K562 (cell line): ENCODE measurements around the gene RGS19. TPM values are rescaled to one million over a fixed set of nuclear protein-coding genes. Genes with fewer than 3 reads are reported as not detected.

ENCODE experiments used
- DNMT1 ChIP-seq: fragments of 450-650 bp; IDR thresholded peaks from 2 replicates; pipeline ENCODE4 v1.6.1; 2016; ENCODE audit warnings: antibody characterized with exemption, mild to moderate bottlenecking
- ETV1 ChIP-seq: fragments of 450-650 bp; conservative IDR thresholded peaks from 2 replicates; pipeline ENCODE4 v1.6.1; 2016; ENCODE audit warnings: missing genetic modification characterization, control low read depth, low read depth, missing compliant biosample characterization
- ETV5 ChIP-seq: sonication (generic); formaldehyde crosslinking; IDR thresholded peaks from 2 replicates; pipeline ENCODE4 v1.4.0; 2020; ENCODE audit warnings: low read depth, mild to moderate bottlenecking, missing genetic modification reagents
- KDM5B ChIP-seq: fragments of 200-600 bp; sonication (generic); IDR thresholded peaks from 2 replicates; pipeline ENCODE4 v1.6.1; 2012; ENCODE audit warnings: low read depth, mild to moderate bottlenecking, moderate library complexity, low read length, control low read depth, inconsistent platforms; ENCODE audit not compliant: insufficient replicate concordance
- MAZ ChIP-seq, 2 experiments: fragments of 450-650 bp in 1 of 2; sonication (generic) in 1 of 2; formaldehyde crosslinking; IDR thresholded peaks in 1 of 2; conservative IDR thresholded peaks in 1 of 2; 2 replicates each; pipeline versions ENCODE4 v1.4.0 to v1.5.0; 2020; ENCODE audit warnings: mild to moderate bottlenecking in 1 of 2, missing genetic modification reagents in 1 of 2
- RB1 ChIP-seq: fragments of 450-650 bp; IDR thresholded peaks from 2 replicates; pipeline ENCODE4 v1.6.1; 2017; ENCODE audit warnings: low read depth, mild to moderate bottlenecking
- SMARCE1 ChIP-seq: fragments of 450-650 bp; IDR thresholded peaks from 2 replicates; pipeline ENCODE4 v1.7.1; 2016; ENCODE audit warnings: mild to moderate bottlenecking
- XRCC3 ChIP-seq: fragments of 450-650 bp; IDR thresholded peaks from 2 replicates; pipeline ENCODE4 v1.6.1; 2017; ENCODE audit warnings: mild to moderate bottlenecking, moderate library complexity
- ZNF23 ChIP-seq: fragments of 250-450 bp; sonication (Bioruptor Pico); IDR thresholded peaks from 2 replicates; pipeline ENCODE4 v1.4.0; 2020; ENCODE audit warnings: mild to moderate bottlenecking
- ZNF282 ChIP-seq: sonication (generic); formaldehyde crosslinking; IDR thresholded peaks from 2 replicates; pipeline ENCODE4 v1.8.1; 2023; ENCODE audit warnings: missing genetic modification reagents
- polyA plus RNA-seq, 8 experiments: library from polyadenylated mRNA; depleted of rRNA in 4 of 8; stranded (reverse) in 5 of 8; unstranded in 3 of 8; fragments of >200 nt; fragmentation: Nextera tagmentation in 2 of 8; fragmentation: Illumina TruSeq in 1 of 8; extraction: Ambion mirVana in 2 of 8; extraction: Trizol in 1 of 8; gene quantifications; 2 replicates each; pipeline versions ENCODE4 v1.2.1 to v1.2.3, GENCODE V29; 2011 to 2014; ENCODE audit warnings: inconsistent platforms in 1 of 8, missing spikeins in 1 of 8
- total RNA-seq, 7 experiments: library from RNA; depleted of rRNA in 6 of 7; stranded (reverse); fragments of >200 nt in 6 of 7; fragmentation: Illumina TruSeq in 2 of 7; extraction: Trizol in 2 of 7; gene quantifications; 2 replicates each; pipeline versions ENCODE4 v1.2.1 to v1.2.3, GENCODE V29; 2011 to 2021; ENCODE audit warnings: low replicate concordance in 1 of 7
- TF ChIP-seq, protein P1 (sequence below): fragments of 450-650 bp; IDR thresholded peaks from 2 replicates; pipeline ENCODE4 v1.6.1; 2016; ENCODE audit warnings: antibody characterized with exemption
- TF ChIP-seq, protein P2 (sequence below), 2 experiments: fragments of 450-650 bp; formaldehyde crosslinking in 1 of 2; IDR thresholded peaks; 2 replicates each; pipeline versions ENCODE4 v1.4.0 to v1.6.1; 2014 to 2020; ENCODE audit warnings: mild to moderate bottlenecking in 2 of 2, borderline replicate concordance in 1 of 2, low read depth in 1 of 2
- TF ChIP-seq, protein P3 (sequence below), 2 experiments: fragments of 450-650 bp; conservative IDR thresholded peaks; 2 replicates each; pipeline ENCODE4 v1.6.1; 2017; ENCODE audit warnings: mild to moderate bottlenecking in 2 of 2, moderate library complexity in 2 of 2
- TF ChIP-seq, protein P4 (sequence below): sonication (generic); formaldehyde crosslinking; IDR thresholded peaks from 2 replicates; pipeline ENCODE4 v1.8.0; 2022; ENCODE audit warnings: missing genetic modification reagents, mild to moderate bottlenecking, borderline replicate concordance

RGS19 gene
- total and polyA plus RNA-seq, 9 of the 15 experiments (the other 6 are each of a cell fraction or from before 2014, with no cell fraction given) = 0.41 to 23.7 (median 14.6) TPM

DNA sequence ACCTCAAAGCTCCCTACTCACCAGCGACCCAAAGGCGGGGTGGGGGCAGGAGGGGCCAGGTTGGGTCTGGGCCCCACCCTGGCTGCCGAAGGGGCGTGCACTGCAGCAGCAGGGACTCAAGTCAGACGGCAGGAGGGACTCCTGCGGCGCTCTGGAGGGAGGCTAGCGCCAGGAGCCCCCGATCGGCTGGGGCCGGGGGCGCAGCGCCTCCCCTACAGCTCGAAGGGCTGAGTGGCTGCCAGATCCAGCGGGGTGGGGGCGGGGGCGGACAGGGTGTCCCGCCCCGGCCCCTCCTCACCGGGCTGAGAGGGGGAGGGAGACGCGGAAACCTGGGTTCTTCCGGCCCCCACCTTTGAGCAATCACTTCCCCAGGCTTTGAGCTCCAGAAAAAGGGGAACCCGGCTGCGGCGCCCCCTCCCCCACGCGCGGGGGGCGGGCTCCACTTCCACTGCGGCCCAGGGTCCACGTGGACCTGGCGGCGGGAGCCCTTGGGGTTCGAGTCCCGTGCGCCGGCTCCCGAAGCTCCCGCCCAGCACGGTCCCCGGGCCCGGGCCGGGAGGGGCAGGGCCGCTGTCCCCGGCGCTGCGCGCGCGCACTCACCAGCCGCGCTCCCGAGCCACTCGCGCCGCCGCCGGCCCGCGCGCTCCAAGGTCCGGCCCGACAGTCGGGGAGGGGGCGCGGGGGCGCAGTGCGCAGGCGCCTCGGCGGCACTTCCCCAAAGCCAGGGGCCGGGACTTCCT is at the start of gene RGS19 (continued):
- TF ChIP-seq ETV1 = peak; percentile 64
- TF ChIP-seq, protein P1, sequence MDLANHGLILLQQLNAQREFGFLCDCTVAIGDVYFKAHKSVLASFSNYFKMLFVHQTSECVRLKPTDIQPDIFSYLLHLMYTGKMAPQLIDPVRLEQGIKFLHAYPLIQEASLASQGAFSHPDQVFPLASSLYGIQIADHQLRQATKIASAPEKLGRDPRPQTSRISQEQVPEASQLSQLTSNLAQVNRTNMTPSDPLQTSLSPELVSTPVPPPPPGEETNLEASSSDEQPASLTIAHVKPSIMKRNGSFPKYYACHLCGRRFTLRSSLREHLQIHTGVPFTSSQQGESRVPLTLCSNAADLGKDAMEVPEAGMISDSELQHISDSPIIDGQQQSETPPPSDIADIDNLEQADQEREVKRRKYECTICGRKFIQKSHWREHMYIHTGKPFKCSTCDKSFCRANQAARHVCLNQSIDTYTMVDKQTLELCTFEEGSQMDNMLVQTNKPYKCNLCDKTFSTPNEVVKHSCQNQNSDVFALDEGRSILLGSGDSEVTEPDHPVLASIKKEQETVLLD = 0 out of 2 replicates have a peak, but pooled peaks have one; percentile 48
- peak; percentile 76; the same call in 1 of the 2 replicates for TF ChIP-seq RB1
- peak; percentile 90 to 95 for TF ChIP-seq MAZ (CRISPR knock-in tag; conservative IDR thresholded peaks at IDR 0.05 in 1 of 2, IDR thresholded peaks at IDR 0.05 in 1 of 2)
- peak; percentile 50 for TF ChIP-seq KDM5B
- TF ChIP-seq, protein P2, sequence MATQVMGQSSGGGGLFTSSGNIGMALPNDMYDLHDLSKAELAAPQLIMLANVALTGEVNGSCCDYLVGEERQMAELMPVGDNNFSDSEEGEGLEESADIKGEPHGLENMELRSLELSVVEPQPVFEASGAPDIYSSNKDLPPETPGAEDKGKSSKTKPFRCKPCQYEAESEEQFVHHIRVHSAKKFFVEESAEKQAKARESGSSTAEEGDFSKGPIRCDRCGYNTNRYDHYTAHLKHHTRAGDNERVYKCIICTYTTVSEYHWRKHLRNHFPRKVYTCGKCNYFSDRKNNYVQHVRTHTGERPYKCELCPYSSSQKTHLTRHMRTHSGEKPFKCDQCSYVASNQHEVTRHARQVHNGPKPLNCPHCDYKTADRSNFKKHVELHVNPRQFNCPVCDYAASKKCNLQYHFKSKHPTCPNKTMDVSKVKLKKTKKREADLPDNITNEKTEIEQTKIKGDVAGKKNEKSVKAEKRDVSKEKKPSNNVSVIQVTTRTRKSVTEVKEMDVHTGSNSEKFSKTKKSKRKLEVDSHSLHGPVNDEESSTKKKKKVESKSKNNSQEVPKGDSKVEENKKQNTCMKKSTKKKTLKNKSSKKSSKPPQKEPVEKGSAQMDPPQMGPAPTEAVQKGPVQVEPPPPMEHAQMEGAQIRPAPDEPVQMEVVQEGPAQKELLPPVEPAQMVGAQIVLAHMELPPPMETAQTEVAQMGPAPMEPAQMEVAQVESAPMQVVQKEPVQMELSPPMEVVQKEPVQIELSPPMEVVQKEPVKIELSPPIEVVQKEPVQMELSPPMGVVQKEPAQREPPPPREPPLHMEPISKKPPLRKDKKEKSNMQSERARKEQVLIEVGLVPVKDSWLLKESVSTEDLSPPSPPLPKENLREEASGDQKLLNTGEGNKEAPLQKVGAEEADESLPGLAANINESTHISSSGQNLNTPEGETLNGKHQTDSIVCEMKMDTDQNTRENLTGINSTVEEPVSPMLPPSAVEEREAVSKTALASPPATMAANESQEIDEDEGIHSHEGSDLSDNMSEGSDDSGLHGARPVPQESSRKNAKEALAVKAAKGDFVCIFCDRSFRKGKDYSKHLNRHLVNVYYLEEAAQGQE (IDR thresholded peaks at IDR 0.05; ENCODE audit: borderline replicate concordance) = no peak
- TF ChIP-seq, protein P2 (CRISPR knock-in tag; IDR thresholded peaks at IDR 0.05; ENCODE audit: low read depth) = no peak; the same call in 1 of the 2 replicates
- TF ChIP-seq, protein P3, sequence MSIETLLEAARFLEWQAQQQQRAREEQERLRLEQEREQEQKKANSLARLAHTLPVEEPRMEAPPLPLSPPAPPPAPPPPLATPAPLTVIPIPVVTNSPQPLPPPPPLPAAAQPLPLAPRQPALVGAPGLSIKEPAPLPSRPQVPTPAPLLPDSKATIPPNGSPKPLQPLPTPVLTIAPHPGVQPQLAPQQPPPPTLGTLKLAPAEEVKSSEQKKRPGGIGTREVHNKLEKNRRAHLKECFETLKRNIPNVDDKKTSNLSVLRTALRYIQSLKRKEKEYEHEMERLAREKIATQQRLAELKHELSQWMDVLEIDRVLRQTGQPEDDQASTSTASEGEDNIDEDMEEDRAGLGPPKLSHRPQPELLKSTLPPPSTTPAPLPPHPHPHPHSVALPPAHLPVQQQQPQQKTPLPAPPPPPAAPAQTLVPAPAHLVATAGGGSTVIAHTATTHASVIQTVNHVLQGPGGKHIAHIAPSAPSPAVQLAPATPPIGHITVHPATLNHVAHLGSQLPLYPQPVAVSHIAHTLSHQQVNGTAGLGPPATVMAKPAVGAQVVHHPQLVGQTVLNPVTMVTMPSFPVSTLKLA (conservative IDR thresholded peaks at IDR 0.05) = peak; percentile 67 to 86; a peak in 3 of 4 replicates
- TF ChIP-seq XRCC3 = no peak
- TF ChIP-seq ZNF282 = no peak
- TF ChIP-seq DNMT1 = no peak
- TF ChIP-seq, protein P4, sequence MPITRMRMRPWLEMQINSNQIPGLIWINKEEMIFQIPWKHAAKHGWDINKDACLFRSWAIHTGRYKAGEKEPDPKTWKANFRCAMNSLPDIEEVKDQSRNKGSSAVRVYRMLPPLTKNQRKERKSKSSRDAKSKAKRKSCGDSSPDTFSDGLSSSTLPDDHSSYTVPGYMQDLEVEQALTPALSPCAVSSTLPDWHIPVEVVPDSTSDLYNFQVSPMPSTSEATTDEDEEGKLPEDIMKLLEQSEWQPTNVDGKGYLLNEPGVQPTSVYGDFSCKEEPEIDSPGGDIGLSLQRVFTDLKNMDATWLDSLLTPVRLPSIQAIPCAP = no peak
- TF ChIP-seq ZNF23 = no peak
- TF ChIP-seq SMARCE1 = 0 out of 2 replicates have a peak, but pooled peaks have one; percentile 15
- 0 out of 2 replicates have a peak, but pooled peaks have one; percentile 37 for TF ChIP-seq ETV5 (CRISPR knock-in tag)
